Embryonic facial prominence (tissue), 1 donor: ENCODE measurements around the gene RUNX1.
"Not testable (repeated sequence)": the region's sequence is repeated elsewhere in the genome, so short reads cannot be mapped to it uniquely, and the experiment has no call there.

ENCODE experiments used
- DNase-seq: peaks from one replicate; pipeline ENCODE4 v3.0.0-alpha.2; 2016; ENCODE audit errors: extremely low spot score

The RUNX1 gene

DNA sequence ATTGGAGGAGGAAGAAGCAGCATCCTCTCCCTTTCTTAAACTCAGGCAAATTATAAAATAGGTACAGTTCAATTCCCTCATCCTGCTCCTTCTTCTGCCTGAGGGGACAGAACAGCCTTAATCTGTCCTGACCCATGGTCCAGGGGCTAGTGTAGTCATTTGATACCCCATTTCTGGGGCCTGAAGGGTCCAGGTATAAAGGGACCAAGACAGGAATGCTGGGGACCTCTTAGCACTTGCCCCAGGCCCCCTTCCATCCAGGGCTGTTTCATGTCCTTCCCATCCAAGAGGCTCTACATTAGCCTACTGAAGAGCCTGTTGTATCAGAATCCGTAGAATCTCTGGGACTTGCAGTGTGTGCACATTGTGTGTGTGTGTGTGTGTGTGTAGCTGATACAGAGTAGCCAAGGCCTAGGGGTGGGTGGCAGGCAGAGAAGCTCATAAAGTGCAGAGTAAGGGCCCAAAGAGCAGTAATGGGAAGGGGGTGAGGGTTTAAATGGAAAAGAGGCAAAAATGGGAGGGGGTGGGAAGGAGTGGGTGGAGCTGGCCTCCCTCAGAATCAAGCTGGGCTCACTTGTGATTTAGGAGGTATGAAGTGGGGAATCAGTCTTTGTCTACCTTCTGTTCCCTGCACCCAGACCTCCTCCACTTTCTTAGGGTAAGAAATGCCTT is 32.4 kb downstream of the RUNX1 start:
- DNase-seq, result no peak

DNA sequence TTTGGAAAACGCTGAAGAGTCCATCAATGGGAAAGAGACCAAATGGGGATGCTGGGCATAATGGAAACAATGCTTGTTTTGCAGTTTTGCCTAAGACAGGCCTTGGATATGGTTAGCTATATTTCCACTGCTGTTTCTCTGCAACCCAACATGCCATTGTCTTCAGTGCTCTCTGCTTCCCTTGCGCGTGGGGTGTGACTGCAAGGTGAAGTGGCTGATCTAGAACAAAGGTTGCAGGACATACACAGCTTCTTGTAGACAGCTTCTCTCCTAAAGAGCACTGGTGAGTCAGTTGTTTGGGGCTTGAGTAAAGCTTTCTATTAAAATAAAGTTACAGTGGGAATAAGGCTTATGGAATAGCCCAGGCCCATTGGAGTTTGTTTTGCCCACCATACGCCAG is 33.0 kb downstream of the RUNX1 start:
- DNase-seq, result no peak

GRCh38 chr21:35015435-35016024 is 33.6 kb downstream of the RUNX1 start:
- DNase-seq, result no peak

DNA sequence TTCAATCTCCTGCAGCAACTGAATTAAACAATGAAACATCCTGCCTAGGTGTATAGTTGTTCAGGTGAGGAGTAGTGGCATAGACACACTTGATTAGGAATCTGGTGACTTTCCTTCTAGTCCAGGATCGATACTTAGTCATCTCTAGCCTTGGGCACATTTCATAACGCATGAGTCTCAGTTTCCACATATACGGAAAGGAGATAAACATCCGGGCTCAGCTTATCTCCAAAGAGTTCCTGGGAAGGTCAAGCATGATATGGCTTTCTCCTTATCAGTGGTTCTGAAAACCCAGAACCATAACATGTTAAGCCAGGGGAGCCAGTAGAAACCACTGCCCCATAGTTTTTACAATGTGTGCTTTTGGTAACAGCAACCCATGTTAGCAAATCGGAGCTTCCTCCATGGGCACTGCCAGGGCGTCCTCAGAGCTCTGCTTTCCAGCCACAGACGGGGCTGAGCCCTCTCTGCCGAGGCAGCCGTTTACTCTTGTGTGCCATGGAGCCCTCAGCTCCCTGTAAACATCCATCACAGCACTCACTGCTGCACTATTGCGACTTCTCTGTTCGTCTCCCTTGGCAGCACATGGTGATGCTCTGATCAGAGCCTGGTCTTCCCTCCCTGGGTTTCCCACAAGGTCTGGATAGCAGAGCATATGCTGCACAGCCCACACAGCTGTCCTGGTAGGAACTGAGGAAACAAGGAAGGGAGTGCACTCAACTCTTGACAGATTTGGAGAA is 34.6 kb downstream of the RUNX1 start:
- no peak for DNase-seq

- no peak for DNase-seq
Observed at GRCh38 chr21:35011681-35012080, 37.4 kb downstream of the RUNX1 start.

GRCh38 chr21:35010447-35010846 is 38.7 kb downstream of the RUNX1 start:
- DNase-seq, result no peak

- DNase-seq, result no peak
Observed at GRCh38 chr21:35007348-35007747, 41.8 kb downstream of the RUNX1 start.

DNA sequence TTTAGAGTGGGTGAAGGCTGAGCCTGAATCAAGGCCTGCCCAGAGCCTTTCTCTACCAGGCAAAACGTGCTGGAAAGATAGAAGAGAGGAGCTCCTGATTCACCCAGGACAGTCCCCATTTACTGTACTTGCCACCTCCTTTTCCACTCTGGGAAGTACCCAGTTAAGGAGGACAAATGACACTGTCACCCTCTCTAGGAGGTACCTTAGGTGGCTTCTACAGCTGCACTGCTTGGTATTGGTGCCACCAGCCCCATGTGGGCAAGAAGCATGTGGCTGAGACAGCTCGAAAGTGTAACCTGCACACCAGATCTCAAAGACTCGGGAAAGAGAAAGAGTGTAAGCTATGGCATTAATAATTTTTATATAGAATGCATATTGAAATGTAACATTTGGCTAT is 42.3 kb downstream of the RUNX1 start:
- DNase-seq, result no peak

- no peak for DNase-seq
Observed at GRCh38 chr21:35006248-35006647, 42.9 kb downstream of the RUNX1 start.

- DNase-seq, result no peak
Observed at GRCh38 chr21:35005560-35006224, 43.4 kb downstream of the RUNX1 start.

- DNase-seq, result no peak
Observed at GRCh38 chr21:35005077-35005476, 44.0 kb downstream of the RUNX1 start.

DNA sequence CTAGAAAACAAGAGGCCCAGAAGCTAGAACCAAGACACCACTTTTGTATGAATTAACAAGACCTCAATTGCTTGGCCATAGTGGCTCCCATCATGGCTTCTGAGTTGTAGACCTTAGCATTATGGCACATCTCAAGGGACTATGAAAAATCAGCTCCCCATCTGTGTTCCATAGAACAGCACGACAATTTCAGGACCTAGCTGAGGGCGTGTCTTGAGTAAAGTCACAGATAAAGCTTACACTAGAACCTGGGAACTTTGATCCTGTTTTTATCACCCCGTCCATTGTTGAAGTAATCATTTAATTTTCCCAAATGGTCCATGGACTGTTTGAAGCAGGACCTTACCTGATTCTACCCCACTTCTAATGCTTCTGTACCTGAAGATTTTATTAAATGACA is 44.8 kb downstream of the RUNX1 start:
- DNase-seq, result no peak

- peak; percentile 43 for DNase-seq
Observed at GRCh38 chr21:35002879-35003722, 46.0 kb downstream of the RUNX1 start.

- no peak for DNase-seq
Observed at GRCh38 chr21:34999397-34999941, 49.6 kb downstream of the RUNX1 start.

GRCh38 chr21:34998176-34998575 is 50.9 kb downstream of the RUNX1 start:
- DNase-seq, result no peak

- DNase-seq, result no peak
Observed at GRCh38 chr21:34997294-34997693, 51.8 kb downstream of the RUNX1 start.

- DNase-seq, result peak; percentile 27
Observed at GRCh38 chr21:34996304-34997101, 52.6 kb downstream of the RUNX1 start.

GRCh38 chr21:34995979-34996303 is 53.2 kb downstream of the RUNX1 start:
- no peak for DNase-seq

- DNase-seq, result no peak
Observed at GRCh38 chr21:34994766-34995631, 54.1 kb downstream of the RUNX1 start.

- DNase-seq, result not testable (repeated sequence)
Observed at GRCh38 chr21:34993521-34993921, 55.6 kb downstream of the RUNX1 start.
